IMR-90 (cell line): ENCODE data around the gene STAG1.

Experiments used
- FOS ChIP-seq: fragments of 150-350 bp; IDR thresholded peaks from 2 replicates; pipeline ENCODE4 v1.6.1; 2016; ENCODE audit warnings: low read depth, low read length
- NFE2L2 ChIP-seq: fragments of 150-350 bp; IDR thresholded peaks from 2 replicates; pipeline ENCODE4 v1.6.1; 2016; ENCODE audit warnings: low read depth, mild to moderate bottlenecking, low read length
- TF ChIP-seq, protein P1 (sequence below): conservative IDR thresholded peaks from 2 replicates; pipeline ENCODE4 v1.5.1; 2012; ENCODE audit warnings: mild to moderate bottlenecking, low read depth, low read length, improper control_type of control experiment

DNA sequence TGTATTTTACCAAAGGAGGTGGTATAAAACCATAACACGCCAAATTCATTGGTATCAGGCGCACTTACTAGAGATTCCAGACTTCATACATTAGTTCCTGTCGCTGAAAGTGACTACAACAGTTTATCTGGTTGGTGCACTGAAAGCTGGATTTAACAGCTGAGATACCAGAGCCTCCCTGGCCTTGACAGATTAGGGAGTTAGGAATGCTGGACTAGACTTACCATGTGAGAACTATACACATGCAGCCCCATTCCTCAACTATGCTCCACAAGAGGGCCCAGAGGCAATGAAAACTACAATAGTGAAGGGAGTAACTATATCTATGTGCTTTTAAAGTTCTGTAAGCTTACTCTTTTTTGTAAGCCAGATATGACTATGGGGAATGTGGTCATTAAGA lies 174.4 kb downstream of the STAG1 start:
- TF ChIP-seq FOS (no peak), NFE2L2 (no peak)
- TF ChIP-seq, protein P1, sequence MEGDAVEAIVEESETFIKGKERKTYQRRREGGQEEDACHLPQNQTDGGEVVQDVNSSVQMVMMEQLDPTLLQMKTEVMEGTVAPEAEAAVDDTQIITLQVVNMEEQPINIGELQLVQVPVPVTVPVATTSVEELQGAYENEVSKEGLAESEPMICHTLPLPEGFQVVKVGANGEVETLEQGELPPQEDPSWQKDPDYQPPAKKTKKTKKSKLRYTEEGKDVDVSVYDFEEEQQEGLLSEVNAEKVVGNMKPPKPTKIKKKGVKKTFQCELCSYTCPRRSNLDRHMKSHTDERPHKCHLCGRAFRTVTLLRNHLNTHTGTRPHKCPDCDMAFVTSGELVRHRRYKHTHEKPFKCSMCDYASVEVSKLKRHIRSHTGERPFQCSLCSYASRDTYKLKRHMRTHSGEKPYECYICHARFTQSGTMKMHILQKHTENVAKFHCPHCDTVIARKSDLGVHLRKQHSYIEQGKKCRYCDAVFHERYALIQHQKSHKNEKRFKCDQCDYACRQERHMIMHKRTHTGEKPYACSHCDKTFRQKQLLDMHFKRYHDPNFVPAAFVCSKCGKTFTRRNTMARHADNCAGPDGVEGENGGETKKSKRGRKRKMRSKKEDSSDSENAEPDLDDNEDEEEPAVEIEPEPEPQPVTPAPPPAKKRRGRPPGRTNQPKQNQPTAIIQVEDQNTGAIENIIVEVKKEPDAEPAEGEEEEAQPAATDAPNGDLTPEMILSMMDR, result no peak
